GM21825 (cell line): ENCODE results near the gene CFAP92.

Experiments used
- ATAC-seq: cut with Tn5 transposase; IDR thresholded peaks from one replicate; pipeline ENCODE4 v1.9.1; 2021; ENCODE audit warnings: mild to moderate bottlenecking, moderate library complexity; ENCODE audit not compliant: unreplicated experiment

CFAP92 gene

DNA sequence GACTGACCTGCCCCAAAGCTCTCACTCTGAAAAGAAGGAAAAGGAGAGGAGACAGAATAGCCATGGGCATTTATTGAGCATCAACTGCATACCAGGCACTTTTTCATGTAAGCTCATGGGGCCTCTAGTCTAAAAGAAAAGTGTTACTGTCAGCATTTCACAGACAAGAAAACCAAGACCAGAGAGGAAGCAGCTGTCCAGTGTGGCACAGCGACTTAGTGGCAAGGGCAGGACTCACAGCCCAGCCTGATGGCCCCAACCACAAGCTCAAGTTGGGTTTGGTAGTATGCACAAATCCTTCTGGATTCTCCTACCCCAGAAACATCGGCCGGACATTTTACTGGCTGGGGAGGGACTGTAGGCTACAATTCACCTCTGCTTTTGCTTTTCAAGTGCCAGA is 13.0 kb upstream of the CFAP92 start:
- no peak for ATAC-seq

DNA sequence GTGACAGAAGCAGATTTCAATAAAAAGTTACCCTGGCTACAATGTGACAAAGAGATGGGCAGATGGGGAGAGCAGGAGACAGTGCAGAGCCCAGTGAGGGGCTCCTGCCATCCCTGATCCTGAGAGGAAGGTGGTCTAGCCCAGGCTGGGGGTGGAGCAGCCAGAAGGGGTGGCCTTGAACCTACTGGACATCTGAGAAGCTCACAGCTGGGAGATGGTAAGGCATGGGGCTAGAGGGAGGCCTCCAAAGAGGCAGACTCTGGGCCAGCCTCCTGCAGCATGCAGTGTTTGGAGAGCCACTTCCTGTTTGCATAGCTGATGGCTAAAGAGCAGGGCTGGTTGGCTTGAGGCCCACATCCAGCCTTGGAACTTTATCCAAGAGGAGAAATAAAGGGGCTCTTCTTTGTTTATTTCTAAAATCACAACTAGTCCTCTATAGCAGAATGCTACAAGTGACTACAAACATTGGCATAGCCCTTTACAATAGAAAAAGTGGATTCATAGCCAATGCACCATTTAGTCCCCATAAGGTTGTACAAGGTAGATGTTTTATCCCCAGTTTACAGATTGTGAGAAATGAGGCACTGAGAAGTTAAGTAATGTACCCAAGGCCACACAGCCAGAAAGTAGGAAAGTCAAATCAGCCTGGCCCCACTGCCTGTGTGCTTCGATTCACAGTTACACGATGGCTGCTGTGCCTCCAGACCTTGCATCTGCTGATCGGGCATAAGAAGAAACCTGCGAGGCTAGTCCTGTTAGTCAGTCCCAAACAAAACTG is 11.8 kb upstream of the CFAP92 start:
- ATAC-seq, result no peak

DNA sequence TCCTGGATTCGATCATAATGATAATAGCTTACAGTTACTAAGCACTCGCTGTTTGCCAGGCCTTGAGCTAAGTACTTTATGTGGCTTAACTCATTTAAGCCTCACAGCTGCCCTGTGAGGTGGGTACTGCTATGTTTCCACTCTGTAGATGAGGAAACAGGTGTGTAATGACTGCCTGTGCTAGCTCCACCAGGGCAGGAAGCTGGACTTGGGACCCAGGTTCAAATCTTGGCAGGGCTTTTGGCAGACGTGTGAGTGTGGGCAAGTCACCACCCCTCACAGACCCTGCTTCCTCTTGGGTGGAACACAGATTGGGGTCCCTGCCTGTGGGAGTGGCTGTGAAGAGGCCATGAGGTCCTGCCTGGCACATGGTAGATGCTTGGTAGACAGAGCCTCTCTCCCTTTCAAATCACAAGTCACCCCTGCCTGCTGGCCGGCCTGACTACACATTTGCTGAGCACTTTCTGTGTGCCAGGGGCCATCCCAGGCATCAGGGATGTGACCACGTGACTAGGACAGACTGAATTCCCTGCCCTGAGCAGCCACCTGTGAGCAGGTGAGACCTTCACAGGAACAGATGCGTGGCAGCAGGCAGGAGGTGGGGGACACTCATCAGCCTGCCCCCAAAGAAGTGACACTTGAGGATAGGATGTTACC is 10.9 kb upstream of the CFAP92 start:
- no peak for ATAC-seq

DNA sequence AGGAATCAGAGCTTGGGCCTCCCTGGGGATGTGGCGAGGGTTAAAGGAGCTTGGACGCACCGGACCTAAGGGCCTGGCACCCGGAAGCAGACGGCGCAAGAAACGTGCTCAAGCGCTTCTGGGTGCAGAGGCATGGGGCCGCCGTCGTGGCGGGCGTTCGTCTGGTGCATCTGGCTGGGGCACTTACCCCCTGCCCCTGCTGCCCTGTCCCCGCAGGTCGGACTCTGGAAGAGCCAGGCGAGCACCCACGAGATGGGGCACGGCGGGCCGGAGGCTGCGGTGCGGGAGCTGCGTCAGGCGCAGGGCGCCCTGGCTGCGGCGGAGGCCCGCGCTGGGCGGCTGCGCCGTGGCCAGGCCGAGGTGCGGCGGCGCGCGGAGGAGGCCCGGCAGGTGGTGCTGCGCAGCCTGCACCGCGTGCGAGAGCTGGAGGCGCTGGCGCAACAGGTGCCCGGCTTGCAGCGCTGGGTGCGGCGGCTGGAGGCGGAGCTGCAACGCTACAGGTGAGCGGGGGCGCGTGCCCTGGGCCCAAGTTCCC is 9.8 kb upstream of the CFAP92 start:
- ATAC-seq, result no peak

DNA sequence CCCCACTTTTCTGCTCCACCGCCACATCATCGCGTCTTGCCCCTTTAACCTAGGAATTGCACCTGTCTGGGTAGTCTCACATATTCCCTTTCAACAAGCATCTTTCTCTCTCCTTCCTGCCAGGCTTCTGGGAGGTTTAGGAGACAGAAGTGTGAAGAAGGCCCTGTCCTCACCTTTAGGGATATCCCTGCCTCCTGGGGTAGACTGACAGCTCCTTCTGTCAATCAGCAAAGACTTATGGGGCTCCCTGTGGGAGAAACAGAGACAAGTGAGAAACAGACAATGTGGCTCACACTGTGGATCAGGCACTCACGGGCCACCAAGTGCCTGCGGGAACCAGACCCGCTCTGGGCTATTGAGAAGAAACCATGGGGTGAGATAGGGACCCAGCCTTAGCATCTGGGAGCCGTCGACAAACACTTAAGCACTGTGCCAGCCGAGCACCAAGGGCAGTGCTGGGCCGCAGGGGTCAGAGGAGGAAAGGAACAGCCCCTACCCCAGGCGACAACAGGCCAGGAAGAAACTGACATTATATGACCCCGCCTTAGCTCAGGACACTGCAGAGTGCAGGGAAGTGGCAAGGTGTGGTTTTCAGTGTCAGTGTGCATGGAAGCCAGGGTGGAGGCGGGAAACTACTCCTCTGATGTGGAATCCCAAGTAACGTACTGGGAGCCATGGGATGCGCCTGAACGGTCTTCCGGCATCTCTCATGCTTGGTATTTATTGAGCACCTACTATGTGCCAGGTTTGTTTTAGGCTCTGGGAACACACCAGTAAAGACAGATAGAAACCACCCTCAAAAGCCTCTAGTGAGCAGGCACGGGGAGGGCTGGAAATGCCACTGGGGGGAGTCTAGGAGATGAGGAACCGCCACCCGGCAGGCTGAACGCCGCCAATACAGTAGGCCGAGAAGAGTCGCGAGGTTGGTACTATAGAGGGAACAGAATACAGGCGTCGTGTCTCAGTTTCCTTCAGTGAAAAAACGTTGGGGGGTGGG is 9.0 kb upstream of the CFAP92 start:
- no peak for ATAC-seq

GRCh38 chr3:129001806-129002572 is 8.1 kb upstream of the CFAP92 start:
- ATAC-seq, result no peak

DNA sequence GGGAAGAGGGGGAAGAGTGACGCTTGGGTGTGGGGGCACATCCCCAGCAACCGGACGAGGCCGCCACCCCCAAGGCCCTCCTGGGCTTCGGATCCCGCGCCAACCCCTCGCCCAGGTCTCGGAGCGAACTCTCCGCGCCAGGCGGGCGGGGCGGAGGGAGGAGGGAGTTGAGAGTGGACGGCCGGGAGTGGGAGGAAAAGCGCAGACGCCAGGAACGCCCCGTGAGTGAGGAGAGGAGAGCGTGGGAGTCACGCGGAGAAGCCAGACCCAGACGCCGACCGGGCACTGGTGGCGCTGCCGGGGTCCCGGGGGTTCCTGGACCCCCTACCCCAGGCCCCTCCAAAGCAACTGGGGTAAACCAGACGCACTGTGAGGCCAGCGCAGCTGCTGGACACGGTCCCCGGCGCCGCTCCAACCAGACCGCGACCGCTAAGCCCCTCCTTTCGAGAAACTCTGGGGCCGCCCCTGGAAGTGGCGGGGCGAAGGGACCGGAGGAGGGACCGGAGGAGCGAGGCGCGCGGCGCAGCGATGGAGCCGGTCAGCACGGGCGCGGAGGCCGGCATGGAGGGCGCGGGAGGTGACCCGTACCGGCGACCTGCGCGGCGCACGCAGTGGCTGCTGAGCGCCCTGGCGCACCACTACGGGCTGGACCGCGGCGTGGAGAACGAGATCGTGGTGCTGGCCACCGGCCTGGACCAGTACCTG is 7.4 kb upstream of the CFAP92 start, which contains the start of gene EFCC1:
Gene EFCC1, plus strand, starts transcription at position 204 of the 705 bp plus-strand sequence. Its CDS starts 325 bp downstream, at position 529.
- no peak for ATAC-seq

DNA sequence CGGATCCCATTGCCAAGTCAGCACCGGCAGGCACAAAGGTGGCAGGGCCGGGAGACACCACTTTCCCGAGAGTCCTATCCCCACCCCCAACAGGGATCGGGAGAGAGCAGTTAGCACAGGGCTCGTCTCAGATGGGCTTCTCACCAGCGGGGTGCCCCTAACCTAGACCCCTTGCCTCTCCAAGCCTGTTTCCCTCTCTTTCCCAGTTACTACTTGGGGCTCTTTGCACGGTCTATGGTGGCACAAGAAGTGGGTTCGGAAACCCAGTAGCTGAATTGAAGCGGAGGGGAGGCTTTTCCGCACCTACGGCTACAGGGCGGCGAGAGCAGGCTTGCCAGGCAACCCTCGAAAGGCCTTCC is 6.8 kb upstream of the CFAP92 start:
- no peak for ATAC-seq

- ATAC-seq, result no peak
These were observed 5.2 kb upstream of the CFAP92 start for GRCh38 chr3:128999102-128999501.

DNA sequence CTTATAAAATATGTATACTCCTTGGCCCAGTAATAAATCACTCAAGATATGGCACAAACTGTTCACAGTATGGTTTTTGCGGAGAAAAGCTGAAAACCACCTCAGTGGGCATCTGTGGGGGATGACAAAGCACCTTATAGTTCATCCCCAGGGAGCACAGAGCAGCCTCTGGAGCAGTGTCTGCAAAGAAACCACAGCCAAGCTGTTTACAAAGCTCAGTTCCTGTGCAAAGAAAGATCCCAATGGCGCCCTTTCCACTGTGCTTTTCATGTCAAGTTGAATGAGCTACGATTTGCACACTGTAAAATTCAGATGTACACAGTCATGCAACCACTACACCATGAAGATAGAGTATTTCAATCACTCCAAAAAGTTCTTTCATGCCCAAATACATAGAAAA is 4.7 kb upstream of the CFAP92 start:
- ATAC-seq, result no peak

- ATAC-seq, result no peak
These were observed 3.7 kb upstream of the CFAP92 start for GRCh38 chr3:128997486-128998133.

DNA sequence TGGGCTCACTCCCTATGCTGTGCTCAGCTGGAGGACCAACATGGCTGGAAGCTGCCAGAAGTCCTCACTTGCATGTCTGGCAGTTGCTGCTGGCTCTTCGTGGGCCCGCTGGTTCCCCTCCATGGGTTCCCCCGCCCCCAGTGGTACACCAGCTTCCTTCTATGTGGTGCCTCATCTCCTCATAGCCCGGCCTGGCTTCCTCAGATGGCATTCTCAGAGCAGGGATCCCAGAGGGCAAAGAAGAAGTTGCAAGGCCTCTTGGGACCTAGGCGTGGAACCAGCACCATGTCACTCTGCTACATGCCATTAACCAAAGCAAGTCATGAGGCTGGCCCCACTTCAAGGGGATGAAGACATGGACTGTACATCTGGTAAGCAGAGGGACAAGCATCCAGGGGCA is 2.9 kb upstream of the CFAP92 start:
- no peak for ATAC-seq

GRCh38 chr3:128996200-128996599 is 2.3 kb upstream of the CFAP92 start:
- no peak for ATAC-seq

GRCh38 chr3:128995737-128996136 is 1.9 kb upstream of the CFAP92 start:
- ATAC-seq, result no peak

- ATAC-seq, result no peak
These were observed 988 bp upstream of the CFAP92 start for GRCh38 chr3:128994581-128995546.

DNA sequence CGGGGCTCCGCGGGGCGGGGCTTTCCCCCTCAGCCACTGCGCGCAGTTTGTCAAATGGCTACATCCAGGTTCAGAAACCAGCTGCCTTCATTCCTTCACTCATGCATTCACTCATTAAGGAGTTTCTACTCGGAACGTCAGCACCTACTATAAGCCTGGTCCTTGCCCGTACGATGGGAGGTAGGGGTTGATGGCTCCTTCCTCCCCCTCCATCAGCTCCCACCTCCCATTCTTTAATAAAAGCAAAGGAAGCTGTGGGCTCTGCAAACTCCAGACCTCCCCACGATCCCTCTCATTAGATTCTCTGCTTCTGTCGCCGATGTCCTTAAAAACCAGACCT is 267 bp upstream of the CFAP92 start:
- ATAC-seq, result no peak

DNA sequence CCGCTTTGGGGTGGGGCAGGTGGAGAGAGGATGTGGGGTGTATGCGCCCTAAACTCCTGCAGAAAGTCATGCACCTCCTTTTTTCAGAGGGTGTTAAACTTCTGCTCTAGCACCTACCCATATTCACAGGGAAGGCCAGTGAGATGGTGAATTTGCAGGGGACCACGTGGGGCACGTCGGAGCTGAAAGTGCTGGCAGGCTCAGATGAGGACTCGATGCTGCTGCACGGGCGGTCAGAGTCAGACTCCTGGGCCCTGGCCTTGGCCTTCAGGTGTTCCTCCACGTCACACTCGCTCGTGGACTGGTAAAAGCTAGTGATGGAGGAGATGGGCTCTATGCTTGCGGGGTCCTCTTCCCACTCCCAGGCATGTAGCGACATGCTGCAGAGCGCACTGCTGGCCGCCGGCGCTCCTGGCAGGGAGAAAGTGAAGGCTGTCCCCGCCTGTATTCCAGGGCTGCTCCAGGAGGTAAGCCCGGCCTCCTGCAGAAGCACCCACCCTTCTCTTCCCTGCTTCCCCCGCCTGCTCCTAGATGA is 883 bp downstream of the CFAP92 start:
- ATAC-seq, result no peak

DNA sequence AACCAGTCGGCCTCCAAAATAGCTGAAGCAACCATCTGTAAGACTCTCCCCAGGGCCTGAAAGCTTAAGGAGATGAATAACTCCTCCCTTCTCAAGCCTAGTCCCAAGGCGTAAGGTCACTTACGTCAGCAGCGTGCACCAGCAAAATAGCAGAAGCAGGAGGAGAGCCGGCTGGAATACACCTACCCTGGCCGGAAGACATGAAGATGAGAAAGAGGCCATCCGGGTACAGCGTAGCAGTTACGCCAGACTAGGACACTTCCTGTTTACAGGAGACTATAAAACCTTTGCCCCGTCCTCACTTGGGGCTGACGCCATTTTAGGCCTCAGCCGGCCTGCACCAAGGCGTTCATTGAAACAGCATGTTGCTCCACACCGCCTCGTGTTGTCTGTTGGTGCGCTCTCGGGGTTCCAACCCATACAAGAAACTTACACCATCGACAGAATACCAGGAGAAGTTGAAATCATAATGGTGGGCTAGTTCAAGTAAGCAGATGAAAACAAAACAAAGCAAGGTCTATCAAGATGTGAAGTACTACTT is 2.5 kb downstream of the CFAP92 start:
- no peak for ATAC-seq
